Ishikawa (cell line): ENCODE results near the gene BORCS8.

Experiments
- CEBPB ChIP-seq: IDR thresholded peaks from 2 replicates; pipeline ENCODE4 v1.6.1; 2012
- EGR1 ChIP-seq: IDR thresholded peaks from 2 replicates; pipeline ENCODE4 v1.6.1; 2012
- EP300 ChIP-seq: IDR thresholded peaks from 2 replicates; pipeline ENCODE4 v1.6.1; 2012; ENCODE audit warnings: borderline replicate concordance
- MAX ChIP-seq: IDR thresholded peaks from 2 replicates; pipeline ENCODE4 v1.6.1; 2012
- NFIC ChIP-seq: IDR thresholded peaks from 2 replicates; pipeline ENCODE4 v1.6.1; 2012
- REST ChIP-seq: IDR thresholded peaks from 2 replicates; pipeline ENCODE4 v1.6.1; 2012; ENCODE audit warnings: low read depth, mild to moderate bottlenecking
- USF1 ChIP-seq: IDR thresholded peaks from 2 replicates; pipeline ENCODE4 v1.6.1; 2012
- YY1 ChIP-seq: IDR thresholded peaks from 2 replicates; pipeline ENCODE4 v1.6.1; 2012; ENCODE audit warnings: low read depth
- ZBTB7A ChIP-seq: IDR thresholded peaks from 2 replicates; pipeline ENCODE4 v1.6.1; 2012; ENCODE audit warnings: low read depth

- no peak for TF ChIP-seq ZBTB7A
- TF ChIP-seq MAX = no peak
- no peak for TF ChIP-seq EP300
- no peak for TF ChIP-seq YY1
- TF ChIP-seq CEBPB = no peak
- TF ChIP-seq REST = no peak
- TF ChIP-seq EGR1 = no peak
- TF ChIP-seq USF1 = no peak
- no peak for TF ChIP-seq NFIC
Measured at GRCh38 chr19:19230999-19231398, 39.0 kb upstream of the BORCS8 start.
